ENCODE data around the gene SLX1B. TPM values are rescaled to one million over a fixed set of nuclear protein-coding genes. Genes with fewer than 3 reads are reported as not detected.
"Not testable (repeated sequence)": the region's sequence is repeated elsewhere in the genome, so short reads cannot be mapped to it uniquely, and the experiment has no call there.

The SLX1B gene
- total RNA-seq: 10 to 100 TPM; 61.7 to 64.7 TPM
- 6.3 TPM for polyA plus RNA-seq

DNA sequence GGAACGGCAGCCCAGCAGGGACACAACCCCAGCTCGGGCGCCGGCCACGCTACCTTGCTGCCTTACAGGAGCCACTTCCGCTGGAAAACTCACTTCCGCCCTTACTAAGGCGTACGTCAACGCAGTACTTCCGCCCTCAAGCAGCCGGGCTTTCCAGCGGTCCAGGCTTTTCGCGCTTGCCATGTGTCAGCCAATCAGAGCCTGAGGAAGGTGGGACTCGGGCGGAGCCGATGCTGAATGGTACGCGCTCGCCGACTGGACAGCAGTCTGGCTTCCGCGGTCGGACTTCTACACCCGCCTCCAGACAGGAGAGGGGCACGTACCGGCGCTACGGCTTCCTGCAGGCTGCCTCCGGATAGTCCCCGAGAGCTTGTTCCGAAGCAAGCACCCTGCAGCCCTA is at the start of gene SLX1B, which contains the start of gene BOLA2:
SLX1B (plus strand) TSS at position 265 of the 400 bp plus-strand sequence.
BOLA2 (minus strand) TSS at position 83 of the 400 bp plus-strand sequence. CDS start 98 bp downstream, outside the sequence.
- H3K36me3 Mint-ChIP-seq, POLR2A ChIA-PET: not testable (repeated sequence)

DNA sequence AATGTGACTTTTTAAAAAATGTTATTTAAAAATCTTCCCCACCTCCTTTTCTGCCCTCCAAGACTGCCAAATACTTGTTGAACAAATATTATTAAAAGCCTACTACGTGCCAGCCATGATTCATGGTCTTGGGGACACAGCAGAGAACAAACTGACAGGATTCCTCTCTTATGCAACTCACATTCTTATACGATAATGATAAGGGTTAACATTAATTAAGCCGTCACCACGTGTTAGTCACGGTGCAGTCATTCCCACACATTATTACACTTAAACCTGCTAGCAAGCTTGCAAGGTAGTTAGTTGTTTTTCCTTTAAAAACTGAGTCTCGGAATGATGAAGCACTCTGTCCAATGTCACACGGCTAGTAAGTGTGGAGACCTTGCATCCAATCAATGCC is 49.1 kb upstream of the SLX1B start:
- DNase-seq; H3K36me3 Mint-ChIP-seq; H3K27me3 Mint-ChIP-seq; H3K4me3 Mint-ChIP-seq; H3K9me3 ChIP-seq (ENCODE audit: low read length); H3K4me1 Mint-ChIP-seq; H3K27me3 ChIP-seq (ENCODE audit: insufficient read depth, low read length, poor library complexity, severe bottlenecking); H3K36me3 ChIP-seq (ENCODE audit: insufficient read depth, low read length); H3K27ac ChIP-seq (ENCODE audit: low read depth, low read length); CTCF ChIA-PET; H3K4me3 ChIP-seq (ENCODE audit: low read length); H3K27ac Mint-ChIP-seq; POLR2A ChIA-PET; H3K4me1 ChIP-seq (ENCODE audit: insufficient read depth, low read length); H3K9me3 Mint-ChIP-seq: not testable (repeated sequence)

More for the DNA sequence above, at the start of gene SLX1B, which contains the start of gene BOLA2:
- CTCF ChIA-PET; H3K27me3 ChIP-seq (ENCODE audit: insufficient read depth, low read length, poor library complexity, severe bottlenecking); H3K27ac Mint-ChIP-seq; H3K9me3 Mint-ChIP-seq; H3K4me3 ChIP-seq (ENCODE audit: low read length); H3K4me1 ChIP-seq (ENCODE audit: insufficient read depth, low read length); H3K9me3 ChIP-seq (ENCODE audit: low read length); H3K36me3 ChIP-seq (ENCODE audit: insufficient read depth, low read length); DNase-seq; H3K27ac ChIP-seq (ENCODE audit: low read depth, low read length); H3K4me1 Mint-ChIP-seq; H3K27me3 Mint-ChIP-seq; H3K4me3 Mint-ChIP-seq: not testable (repeated sequence)

DNA sequence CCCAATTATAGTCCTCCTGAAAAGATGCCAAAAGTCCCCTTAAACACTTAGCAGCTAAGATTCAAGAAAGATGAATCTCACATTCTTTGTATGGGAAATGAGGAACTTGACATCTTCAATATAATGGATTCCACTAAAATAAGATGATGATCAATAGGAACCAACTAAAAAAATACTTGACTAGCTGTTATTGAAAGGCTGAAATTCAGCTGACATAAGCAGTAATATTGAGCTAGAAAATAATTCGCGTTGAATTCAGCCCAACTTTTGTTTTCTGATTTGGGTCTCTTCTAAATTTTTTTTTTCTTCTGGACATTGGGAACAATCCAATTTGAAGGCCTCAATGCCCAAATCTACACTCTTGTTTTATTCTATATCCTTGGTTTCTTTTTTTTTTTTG is 30.7 kb upstream of the SLX1B start:
- H3K4me1 ChIP-seq (ENCODE audit: insufficient read depth, low read length); H3K27ac Mint-ChIP-seq; H3K27me3 ChIP-seq (ENCODE audit: insufficient read depth, low read length, poor library complexity, severe bottlenecking); H3K36me3 ChIP-seq (ENCODE audit: insufficient read depth, low read length); H3K9me3 ChIP-seq (ENCODE audit: low read length); H3K4me3 ChIP-seq (ENCODE audit: low read length); POLR2A ChIA-PET; DNase-seq; H3K4me1 Mint-ChIP-seq; CTCF ChIA-PET; H3K4me3 Mint-ChIP-seq; H3K27me3 Mint-ChIP-seq; H3K9me3 Mint-ChIP-seq; H3K27ac ChIP-seq (ENCODE audit: low read depth, low read length): not testable (repeated sequence)
- H3K36me3 Mint-ChIP-seq: peaks cover 0 to 14% (median 0%) of the 10 kb centered on the region in 3 donors

DNA sequence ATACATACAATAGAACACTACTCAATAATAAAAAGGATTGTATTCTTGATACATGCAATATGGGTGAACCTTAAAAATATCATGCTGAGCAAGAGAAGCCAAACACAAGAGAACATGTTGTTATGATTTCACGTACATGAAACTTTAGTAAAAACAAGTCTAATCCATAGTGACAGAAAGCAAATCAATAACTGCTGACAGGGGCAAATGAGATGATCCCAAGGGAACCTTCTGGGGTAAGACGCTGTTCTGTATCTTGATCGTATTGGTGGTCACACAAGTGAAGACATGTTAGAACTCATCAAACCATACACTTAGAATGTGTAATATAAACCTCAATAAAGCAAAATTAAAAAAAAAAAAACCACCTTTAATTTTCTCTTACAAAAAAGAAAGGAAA is 28.9 kb upstream of the SLX1B start:
- H3K27me3 Mint-ChIP-seq; H3K4me3 Mint-ChIP-seq; H3K4me1 ChIP-seq (ENCODE audit: insufficient read depth, low read length); H3K4me1 Mint-ChIP-seq; DNase-seq; H3K9me3 ChIP-seq (ENCODE audit: low read length); H3K4me3 ChIP-seq (ENCODE audit: low read length); CTCF ChIA-PET; H3K27me3 ChIP-seq (ENCODE audit: insufficient read depth, low read length, poor library complexity, severe bottlenecking); H3K27ac ChIP-seq (ENCODE audit: low read depth, low read length); H3K9me3 Mint-ChIP-seq; H3K27ac Mint-ChIP-seq; H3K36me3 ChIP-seq (ENCODE audit: insufficient read depth, low read length); POLR2A ChIA-PET: not testable (repeated sequence)
- peaks cover 0 to 21% (median 7%) of the 10 kb centered on the region in 3 donors for H3K36me3 Mint-ChIP-seq

DNA sequence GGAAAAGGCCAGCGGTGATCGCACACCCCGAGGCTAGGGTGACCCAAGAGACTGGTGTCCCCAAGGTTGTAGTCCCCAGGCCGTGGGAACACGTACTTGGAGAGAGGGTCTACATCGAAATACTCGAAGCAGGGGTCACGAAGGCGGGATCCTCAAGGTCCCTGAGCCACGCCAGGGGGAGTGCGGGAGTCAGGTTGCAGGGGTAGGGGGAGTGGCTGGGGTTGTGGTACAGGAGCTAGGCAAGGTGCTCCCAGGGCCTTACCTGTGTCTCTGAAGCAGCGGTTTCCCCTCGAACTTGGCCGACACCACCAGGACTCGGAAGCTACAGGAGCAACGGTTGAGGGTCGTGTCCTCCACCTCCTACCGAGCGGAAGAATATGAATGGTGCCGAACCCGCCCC is 579 bp upstream of the SLX1B start:
- not testable (repeated sequence) for H3K4me3 Mint-ChIP-seq, H3K4me1 Mint-ChIP-seq

DNA sequence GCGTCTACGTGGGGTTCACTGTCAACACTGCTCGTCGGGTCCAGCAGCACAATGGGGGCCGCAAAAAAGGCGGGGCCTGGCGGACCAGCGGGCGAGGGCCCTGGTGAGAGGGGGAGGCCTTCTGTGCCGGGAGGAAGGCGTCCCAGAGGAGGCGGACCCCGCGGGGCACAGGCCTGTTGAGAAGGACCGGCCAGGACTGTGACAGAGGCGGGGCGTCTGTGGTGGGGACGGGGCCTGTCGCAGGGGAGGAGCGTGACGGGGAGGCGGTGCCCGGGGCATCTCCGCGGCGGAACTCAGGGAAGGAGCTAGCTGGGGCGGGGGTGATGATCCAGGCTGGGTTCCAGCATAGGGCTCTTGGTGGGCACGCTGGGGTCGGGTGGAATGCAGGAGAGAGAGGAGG is 495 bp downstream of the SLX1B start:
- H3K27me3 Mint-ChIP-seq; H3K36me3 Mint-ChIP-seq; H3K27ac Mint-ChIP-seq; H3K27me3 ChIP-seq (ENCODE audit: insufficient read depth, low read length, poor library complexity, severe bottlenecking); H3K4me3 ChIP-seq (ENCODE audit: low read length); H3K27ac ChIP-seq (ENCODE audit: low read depth, low read length); CTCF ChIA-PET; DNase-seq; H3K4me1 Mint-ChIP-seq; H3K9me3 Mint-ChIP-seq; H3K9me3 ChIP-seq (ENCODE audit: low read length); H3K4me1 ChIP-seq (ENCODE audit: insufficient read depth, low read length); POLR2A ChIA-PET; H3K4me3 Mint-ChIP-seq; H3K36me3 ChIP-seq (ENCODE audit: insufficient read depth, low read length): not testable (repeated sequence)

More for the DNA sequence above, 579 bp upstream of the SLX1B start:
- DNase-seq; H3K9me3 Mint-ChIP-seq; H3K36me3 Mint-ChIP-seq; H3K9me3 ChIP-seq (ENCODE audit: low read length); CTCF ChIA-PET; H3K27ac Mint-ChIP-seq; POLR2A ChIA-PET; H3K27me3 Mint-ChIP-seq; H3K4me1 ChIP-seq (ENCODE audit: insufficient read depth, low read length); H3K4me3 ChIP-seq (ENCODE audit: low read length); H3K27me3 ChIP-seq (ENCODE audit: insufficient read depth, low read length, poor library complexity, severe bottlenecking); H3K36me3 ChIP-seq (ENCODE audit: insufficient read depth, low read length); H3K27ac ChIP-seq (ENCODE audit: low read depth, low read length): not testable (repeated sequence)

DNA sequence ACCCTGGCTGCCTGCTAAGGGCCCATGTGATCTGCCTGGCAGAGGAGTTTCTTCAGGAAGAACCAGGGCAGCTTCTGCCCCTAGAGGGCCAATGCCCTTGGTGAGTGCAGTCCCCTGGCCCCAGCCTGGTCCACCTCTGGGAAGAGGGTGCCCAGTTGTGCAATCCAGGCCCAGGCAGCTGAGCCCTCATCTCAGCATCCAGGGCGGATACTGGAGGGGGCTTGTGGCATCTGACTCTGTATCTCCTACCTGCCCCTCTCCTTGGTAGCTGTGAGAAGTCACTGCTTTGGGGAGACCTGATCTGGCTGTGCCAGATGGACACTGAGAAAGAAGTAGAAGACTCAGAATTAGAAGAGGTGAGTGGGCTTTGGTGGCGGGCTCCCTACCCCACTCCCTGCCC is 3.3 kb downstream of the SLX1B start:
- H3K27ac ChIP-seq (ENCODE audit: low read depth, low read length); H3K9me3 Mint-ChIP-seq; H3K36me3 Mint-ChIP-seq; H3K27me3 Mint-ChIP-seq; H3K4me3 Mint-ChIP-seq; CTCF ChIA-PET; H3K27me3 ChIP-seq (ENCODE audit: insufficient read depth, low read length, poor library complexity, severe bottlenecking); H3K4me1 ChIP-seq (ENCODE audit: insufficient read depth, low read length); H3K4me3 ChIP-seq (ENCODE audit: low read length); H3K4me1 Mint-ChIP-seq; H3K9me3 ChIP-seq (ENCODE audit: low read length); H3K27ac Mint-ChIP-seq; POLR2A ChIA-PET; H3K36me3 ChIP-seq (ENCODE audit: insufficient read depth, low read length): not testable (repeated sequence)
- peak in 1 of 5 donors; percentile 11 for DNase-seq

DNA sequence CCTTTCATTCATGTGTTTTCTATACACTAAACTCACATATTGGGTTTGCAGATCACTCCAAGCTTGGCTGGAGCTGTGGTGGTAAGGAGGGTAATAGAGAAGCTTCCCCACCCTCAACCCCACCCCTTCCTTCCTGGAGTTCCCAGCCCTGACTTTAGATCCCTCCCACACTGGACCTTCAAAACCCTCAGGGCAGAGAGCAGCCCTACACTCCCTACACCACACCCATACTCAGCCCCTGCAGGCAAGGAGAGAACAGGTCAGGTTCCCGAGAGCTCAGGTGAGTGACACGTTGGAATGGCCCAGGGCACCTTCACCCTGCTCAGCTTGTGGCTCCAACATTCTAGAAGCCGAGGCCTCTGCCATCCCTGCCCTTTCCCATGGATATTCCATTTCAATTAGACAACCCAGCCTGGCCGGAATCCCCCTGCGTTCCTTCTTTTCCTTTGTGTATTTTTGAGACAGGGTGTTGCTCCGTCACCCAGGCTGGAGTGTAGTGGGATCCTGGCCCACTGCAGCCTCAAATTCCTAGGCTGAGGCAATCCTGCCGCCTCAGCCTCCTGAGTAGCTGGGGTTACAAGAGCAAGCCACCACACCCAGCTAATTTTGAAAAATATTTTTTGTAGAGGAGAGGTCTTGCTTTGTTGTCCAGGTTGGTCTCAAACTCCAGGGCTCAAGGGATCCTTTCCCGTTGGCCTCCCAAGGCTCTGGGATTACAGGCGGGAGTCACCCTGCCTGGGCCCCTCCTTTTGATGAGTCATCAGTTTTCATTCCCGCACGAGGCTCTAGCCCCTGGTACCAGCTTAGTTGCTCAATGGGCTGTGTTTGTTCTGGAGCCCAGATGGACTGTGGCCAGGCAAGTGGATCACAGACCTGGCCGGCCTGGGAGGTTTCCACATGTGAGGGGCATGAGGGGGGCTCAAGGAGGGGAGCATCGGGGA is 5.6 kb downstream of the SLX1B start, which contains the start of gene SULT1A4:
SULT1A4 (plus strand) TSS at position 208 of the 941 bp plus-strand sequence. CDS start 1,473 bp downstream, outside the sequence.
- H3K27ac Mint-ChIP-seq; H3K4me3 ChIP-seq (ENCODE audit: low read length); H3K27me3 Mint-ChIP-seq; POLR2A ChIA-PET; H3K27me3 ChIP-seq (ENCODE audit: insufficient read depth, low read length, poor library complexity, severe bottlenecking); H3K4me3 Mint-ChIP-seq; H3K36me3 Mint-ChIP-seq; H3K4me1 Mint-ChIP-seq; H3K9me3 Mint-ChIP-seq; CTCF ChIA-PET; H3K27ac ChIP-seq (ENCODE audit: low read depth, low read length); H3K4me1 ChIP-seq (ENCODE audit: insufficient read depth, low read length); H3K36me3 ChIP-seq (ENCODE audit: insufficient read depth, low read length); DNase-seq; H3K9me3 ChIP-seq (ENCODE audit: low read length): not testable (repeated sequence)

All from CD8-positive, alpha-beta memory T cell (primary cell).